HG03520 (cell line): ENCODE measurements around the gene ZNF138.
"Not testable (repeated sequence)": the region's sequence is repeated elsewhere in the genome, so short reads cannot be mapped to it uniquely, and the experiment has no call there.

Experiments
- ATAC-seq: cut with Tn5 transposase; IDR thresholded peaks from one replicate; pipeline ENCODE4 v1.9.1; 2021; ENCODE audit warnings: mild to moderate bottlenecking, moderate library complexity; ENCODE audit not compliant: unreplicated experiment

Gene ZNF138

GRCh38 chr7:64838051-64838450 lies 43.8 kb downstream of the ZNF138 start:
- ATAC-seq, result not testable (repeated sequence)

GRCh38 chr7:64838691-64839090 lies 44.5 kb downstream of the ZNF138 start:
- no peak for ATAC-seq

- no peak for ATAC-seq
These were observed 45.7 kb downstream of the ZNF138 start for GRCh38 chr7:64839910-64840309.

GRCh38 chr7:64849250-64849923 lies 55.2 kb downstream of the ZNF138 start:
- no peak for ATAC-seq

GRCh38 chr7:64849924-64850499 lies 55.8 kb downstream of the ZNF138 start:
- ATAC-seq, result no peak

GRCh38 chr7:64853679-64854078 lies 59.5 kb downstream of the ZNF138 start:
- no peak for ATAC-seq

GRCh38 chr7:64854969-64855368 lies 60.7 kb downstream of the ZNF138 start:
- ATAC-seq, result no peak

GRCh38 chr7:64863021-64863420 lies 68.8 kb downstream of the ZNF138 start:
- no peak for ATAC-seq

- ATAC-seq, result not testable (repeated sequence)
These were observed 69.3 kb downstream of the ZNF138 start for GRCh38 chr7:64863530-64863929.

GRCh38 chr7:64863969-64864368 lies 69.7 kb downstream of the ZNF138 start:
- no peak for ATAC-seq

- no peak for ATAC-seq
These were observed 73.7 kb downstream of the ZNF138 start for GRCh38 chr7:64867863-64868440.

- ATAC-seq, result no peak
These were observed 74.3 kb downstream of the ZNF138 start for GRCh38 chr7:64868499-64868898.

- no peak for ATAC-seq
These were observed 75.0 kb downstream of the ZNF138 start for GRCh38 chr7:64869121-64869725.

- no peak for ATAC-seq
These were observed 75.8 kb downstream of the ZNF138 start for GRCh38 chr7:64869912-64870562.

- ATAC-seq, result no peak
These were observed 76.4 kb downstream of the ZNF138 start for GRCh38 chr7:64870656-64871055.

- ATAC-seq, result no peak
These were observed 77.5 kb downstream of the ZNF138 start for GRCh38 chr7:64871761-64872160.

GRCh38 chr7:64872351-64873154 lies 78.3 kb downstream of the ZNF138 start:
- ATAC-seq, result no peak

GRCh38 chr7:64873155-64873500 lies 78.9 kb downstream of the ZNF138 start:
- ATAC-seq, result no peak

GRCh38 chr7:64873517-64873916 lies 79.3 kb downstream of the ZNF138 start:
- ATAC-seq, result no peak

GRCh38 chr7:64874114-64874513 lies 79.9 kb downstream of the ZNF138 start:
- no peak for ATAC-seq
